T-helper 2 cell treated with Interferon-gamma antibody and Interleukin-4, amounts not matched to agents 5 μg/mL and 100 μg/mL, for 36 hours (primary cell): ENCODE data around the gene ARSI.

Experiments
- DNase-seq: peaks from one replicate; pipeline ENCODE4 v3.0.0; 2021; ENCODE audit warnings: low spot score
- H3K27ac Mint-ChIP-seq: one replicate; pipeline ENCODE4 v1.8.0; 2021; ENCODE audit warnings: mild to moderate bottlenecking, mixed read lengths
- H3K27me3 Mint-ChIP-seq: one replicate; pipeline ENCODE4 v1.8.0; 2021; ENCODE audit warnings: low read depth, mixed read lengths
- H3K36me3 Mint-ChIP-seq: one replicate; pipeline ENCODE4 v1.8.0; 2021; ENCODE audit warnings: low read depth, mixed read lengths
- H3K4me1 Mint-ChIP-seq: one replicate; pipeline ENCODE4 v1.8.0; 2021; ENCODE audit warnings: low read depth, mixed read lengths
- H3K4me3 Mint-ChIP-seq: one replicate; pipeline ENCODE4 v1.8.0; 2022; ENCODE audit warnings: mild to moderate bottlenecking, moderate library complexity, mixed read lengths
- H3K9me3 Mint-ChIP-seq: one replicate; pipeline ENCODE4 v1.8.0; 2021; ENCODE audit warnings: mixed read lengths

Gene ARSI

GRCh38 chr5:150302301-150303069 lies at the start of gene ARSI:
TSS of gene ARSI (minus strand) at chr5:150302905. CDS start at chr5:150302373, 532 bp downstream.
- H3K4me1 Mint-ChIP-seq = peaks cover 3% of the 10 kb centered on the region
- no peak within 1 kb of the TSS for H3K27ac Mint-ChIP-seq
- no peak within 1 kb of the TSS for H3K4me3 Mint-ChIP-seq
- H3K27me3 Mint-ChIP-seq = peaks cover 38% of the 10 kb centered on the region
- H3K9me3 Mint-ChIP-seq = no peaks in the 10 kb centered on the region
- no peaks in the 10 kb centered on the region for H3K36me3 Mint-ChIP-seq
- no peak for DNase-seq

- Mint-ChIP-seq H3K4me1 (peaks cover 9% of the 10 kb centered on the region), H3K4me3 (peak overlapping the region; percentile 4), H3K27me3 (peaks cover 4% of the 10 kb centered on the region), H3K36me3 (no peaks in the 10 kb centered on the region), H3K27ac (peak overlapping the region; percentile 51), H3K9me3 (no peaks in the 10 kb centered on the region)
- peak; percentile 59 for DNase-seq
Measured at GRCh38 chr5:150350524-150351344, 48.0 kb upstream of the ARSI start.

- Mint-ChIP-seq H3K36me3 (no peaks in the 10 kb centered on the region), H3K4me3 (no peak overlapping the region), H3K27ac (no peak overlapping the region), H3K9me3 (no peaks in the 10 kb centered on the region), H3K27me3 (peaks cover 3% of the 10 kb centered on the region), H3K4me1 (peaks cover 9% of the 10 kb centered on the region)
- DNase-seq = no peak
Measured at GRCh38 chr5:150349681-150350275, 47.1 kb upstream of the ARSI start.

- peaks cover 3% of the 10 kb centered on the region for H3K27me3 Mint-ChIP-seq
- no peak for DNase-seq
- no peak overlapping the region for H3K4me3 Mint-ChIP-seq
- H3K4me1 Mint-ChIP-seq = peaks cover 19% of the 10 kb centered on the region
- H3K27ac Mint-ChIP-seq = no peak overlapping the region
- no peaks in the 10 kb centered on the region for H3K36me3 Mint-ChIP-seq
- no peaks in the 10 kb centered on the region for H3K9me3 Mint-ChIP-seq
Measured at GRCh38 chr5:150347451-150347850, 44.7 kb upstream of the ARSI start.

- no peak for DNase-seq
- H3K9me3 Mint-ChIP-seq = no peaks in the 10 kb centered on the region
- H3K27ac Mint-ChIP-seq = no peak overlapping the region
- H3K4me3 Mint-ChIP-seq = no peak overlapping the region
- no peaks in the 10 kb centered on the region for H3K36me3 Mint-ChIP-seq
- peaks cover 21% of the 10 kb centered on the region for H3K4me1 Mint-ChIP-seq
- peaks cover under 1% of the 10 kb centered on the region for H3K27me3 Mint-ChIP-seq
Measured at GRCh38 chr5:150347003-150347402, 44.3 kb upstream of the ARSI start.

- Mint-ChIP-seq H3K4me3 (no peak overlapping the region), H3K36me3 (no peaks in the 10 kb centered on the region), H3K9me3 (no peaks in the 10 kb centered on the region), H3K4me1 (peaks cover 21% of the 10 kb centered on the region), H3K27ac (no peak overlapping the region), H3K27me3 (no peaks in the 10 kb centered on the region)
- no peak for DNase-seq
Measured at GRCh38 chr5:150346592-150346991, 43.9 kb upstream of the ARSI start.

- Mint-ChIP-seq H3K27me3 (no peaks in the 10 kb centered on the region), H3K9me3 (no peaks in the 10 kb centered on the region), H3K27ac (no peak overlapping the region), H3K36me3 (no peaks in the 10 kb centered on the region), H3K4me1 (peaks cover 14% of the 10 kb centered on the region), H3K4me3 (no peak overlapping the region)
- no peak for DNase-seq
Measured at GRCh38 chr5:150345716-150346115, 43.0 kb upstream of the ARSI start.

- Mint-ChIP-seq H3K27me3 (no peaks in the 10 kb centered on the region), H3K36me3 (no peaks in the 10 kb centered on the region), H3K9me3 (no peaks in the 10 kb centered on the region), H3K4me3 (no peak overlapping the region), H3K27ac (no peak overlapping the region), H3K4me1 (peaks cover 12% of the 10 kb centered on the region)
- DNase-seq = no peak
Measured at GRCh38 chr5:150343994-150344631, 41.4 kb upstream of the ARSI start.

GRCh38 chr5:150342583-150342982 lies 39.9 kb upstream of the ARSI start:
- Mint-ChIP-seq H3K27ac (no peak overlapping the region), H3K36me3 (no peaks in the 10 kb centered on the region), H3K9me3 (no peaks in the 10 kb centered on the region), H3K4me1 (peaks cover 12% of the 10 kb centered on the region), H3K27me3 (no peaks in the 10 kb centered on the region), H3K4me3 (no peak overlapping the region)
- no peak for DNase-seq

GRCh38 chr5:150341989-150342388 lies 39.3 kb upstream of the ARSI start:
- H3K36me3 Mint-ChIP-seq = no peaks in the 10 kb centered on the region
- H3K27me3 Mint-ChIP-seq = no peaks in the 10 kb centered on the region
- H3K9me3 Mint-ChIP-seq = no peaks in the 10 kb centered on the region
- H3K4me1 Mint-ChIP-seq = peaks cover 12% of the 10 kb centered on the region
- no peak overlapping the region for H3K27ac Mint-ChIP-seq
- no peak for DNase-seq
- H3K4me3 Mint-ChIP-seq = no peak overlapping the region

- Mint-ChIP-seq H3K36me3 (no peaks in the 10 kb centered on the region), H3K27me3 (no peaks in the 10 kb centered on the region), H3K9me3 (no peaks in the 10 kb centered on the region), H3K4me1 (peaks cover 12% of the 10 kb centered on the region), H3K4me3 (no peak overlapping the region), H3K27ac (no peak overlapping the region)
- no peak for DNase-seq
Measured at GRCh38 chr5:150341331-150341730, 38.6 kb upstream of the ARSI start.

GRCh38 chr5:150340614-150341255 lies 38.0 kb upstream of the ARSI start:
- H3K27ac Mint-ChIP-seq = no peak overlapping the region
- no peaks in the 10 kb centered on the region for H3K36me3 Mint-ChIP-seq
- H3K4me3 Mint-ChIP-seq = no peak overlapping the region
- no peaks in the 10 kb centered on the region for H3K9me3 Mint-ChIP-seq
- no peaks in the 10 kb centered on the region for H3K27me3 Mint-ChIP-seq
- peak; percentile 26 for DNase-seq
- peaks cover 12% of the 10 kb centered on the region for H3K4me1 Mint-ChIP-seq

- no peaks in the 10 kb centered on the region for H3K27me3 Mint-ChIP-seq
- H3K27ac Mint-ChIP-seq = no peak overlapping the region
- peaks cover 12% of the 10 kb centered on the region for H3K4me1 Mint-ChIP-seq
- H3K9me3 Mint-ChIP-seq = no peaks in the 10 kb centered on the region
- no peaks in the 10 kb centered on the region for H3K36me3 Mint-ChIP-seq
- no peak overlapping the region for H3K4me3 Mint-ChIP-seq
- no peak for DNase-seq
Measured at GRCh38 chr5:150339841-150340240, 37.1 kb upstream of the ARSI start.
